Muscle layer of colon (tissue), 2 donors: ENCODE measurements around the gene ID2.

Experiments used
- H3K27ac ChIP-seq: one replicate; pipeline ENCODE4 v1.7.0; 2013; ENCODE audit warnings: low read depth, mild to moderate bottlenecking, low read length, moderate library complexity
- H3K27me3 ChIP-seq, 2 donors: one replicate each; pipeline ENCODE4 v1.7.0; 2013; ENCODE audit warnings: low read length in 2 of 2, mild to moderate bottlenecking in 2 of 2; ENCODE audit not compliant: insufficient read depth in 2 of 2, control insufficient read depth in 1 of 2
- H3K36me3 ChIP-seq: one replicate; pipeline ENCODE4 v1.7.0; 2013; ENCODE audit warnings: mild to moderate bottlenecking, low read length; ENCODE audit not compliant: insufficient read depth
- H3K4me1 ChIP-seq: one replicate; pipeline ENCODE4 v1.7.0; 2013; ENCODE audit warnings: mild to moderate bottlenecking, low read length; ENCODE audit not compliant: insufficient read depth
- H3K4me3 ChIP-seq, 2 donors: one replicate each; pipeline ENCODE4 v1.7.0; 2013; ENCODE audit warnings: low read length in 2 of 2, low read depth in 1 of 2, mild to moderate bottlenecking in 1 of 2, moderate library complexity in 1 of 2
- H3K9ac ChIP-seq: one replicate; pipeline ENCODE4 v1.7.0; 2013; ENCODE audit warnings: low read length
- H3K9me3 ChIP-seq: one replicate; pipeline ENCODE4 v1.7.0; 2013; ENCODE audit warnings: mild to moderate bottlenecking, low read length
- donor health status: abdominal sarcoma.
- donor health status: Adenocarcinoma of cecum.

The ID2 gene

GRCh38 chr2:8641301-8641965, 40.4 kb upstream of the ID2 start:
- Histone ChIP-seq H3K4me1 (peaks cover 22% of the 10 kb centered on the region), H3K27ac (no peak overlapping the region), H3K27me3 (no peaks in the 10 kb centered on the region), H3K36me3 (no peaks in the 10 kb centered on the region), H3K4me3 (no peak overlapping the region), H3K9me3 (no peaks in the 10 kb centered on the region), H3K9ac (no peak overlapping the region)

GRCh38 chr2:8642366-8643068, 39.3 kb upstream of the ID2 start:
- Histone ChIP-seq H3K36me3 (no peaks in the 10 kb centered on the region), H3K4me1 (peaks cover 13% of the 10 kb centered on the region), H3K9me3 (no peaks in the 10 kb centered on the region), H3K27me3 (no peaks in the 10 kb centered on the region), H3K4me3 (no peak overlapping the region), H3K27ac (no peak overlapping the region), H3K9ac (no peak overlapping the region)

DNA sequence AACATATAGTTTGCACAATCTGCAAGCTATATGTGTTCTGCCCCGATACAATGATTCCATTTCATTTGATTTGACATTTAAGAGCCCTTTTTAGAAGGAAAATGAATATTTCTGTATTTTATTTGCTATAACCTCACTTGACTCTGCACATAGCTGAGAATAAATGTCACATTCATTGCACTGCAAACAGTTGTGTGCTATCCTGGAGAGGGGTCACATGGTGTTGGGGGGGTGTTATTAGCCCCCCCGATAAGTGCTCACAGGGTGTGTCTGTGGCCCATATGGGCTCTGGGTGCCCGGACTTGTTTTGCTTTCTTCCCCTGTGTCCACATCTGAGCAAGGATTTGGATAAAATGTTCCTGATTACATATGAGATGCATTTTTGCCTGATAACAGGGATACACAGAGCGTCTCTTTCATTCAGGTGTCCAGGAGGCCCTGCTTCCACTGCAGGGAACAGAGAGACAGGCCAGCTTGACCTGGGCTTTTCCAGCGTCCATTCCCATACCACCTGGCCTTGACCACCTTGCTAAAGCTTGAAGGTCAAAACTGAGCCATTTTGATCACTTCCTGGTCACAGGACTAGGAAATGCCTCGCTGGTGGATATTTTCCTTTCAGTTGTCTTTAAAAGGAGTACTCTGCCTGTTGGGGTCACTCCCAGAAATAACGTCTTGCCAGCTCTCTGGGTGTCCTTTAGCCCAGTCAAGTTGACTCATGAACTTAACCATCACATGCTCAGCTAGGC, 38.4 kb upstream of the ID2 start:
- Histone ChIP-seq H3K36me3 (no peaks in the 10 kb centered on the region), H3K27ac (no peak overlapping the region), H3K4me3 (no peak overlapping the region), H3K4me1 (peaks cover 13% of the 10 kb centered on the region), H3K9ac (no peak overlapping the region), H3K27me3 (no peaks in the 10 kb centered on the region), H3K9me3 (no peaks in the 10 kb centered on the region)

- Histone ChIP-seq H3K4me3 (no peak overlapping the region), H3K27me3 (no peaks in the 10 kb centered on the region), H3K27ac (no peak overlapping the region), H3K9ac (no peak overlapping the region), H3K9me3 (no peaks in the 10 kb centered on the region), H3K36me3 (no peaks in the 10 kb centered on the region), H3K4me1 (peaks cover 13% of the 10 kb centered on the region)
These were observed 37.9 kb upstream of the ID2 start for GRCh38 chr2:8643996-8644356.

- Histone ChIP-seq H3K27ac (no peak overlapping the region), H3K4me1 (peaks cover 13% of the 10 kb centered on the region), H3K4me3 (no peak overlapping the region)
These were observed 37.2 kb upstream of the ID2 start for GRCh38 chr2:8644605-8645175.

GRCh38 chr2:8645176-8645831, 36.6 kb upstream of the ID2 start:
- Histone ChIP-seq H3K9me3 (no peaks in the 10 kb centered on the region), H3K36me3 (no peaks in the 10 kb centered on the region), H3K4me3 (no peak overlapping the region), H3K27me3 (no peaks in the 10 kb centered on the region), H3K4me1 (peaks cover 13% of the 10 kb centered on the region), H3K27ac (no peak overlapping the region), H3K9ac (no peak overlapping the region)

More at GRCh38 chr2:8644605-8645175, 37.2 kb upstream of the ID2 start:
- no peaks in the 10 kb centered on the region for H3K36me3 ChIP-seq
- no peak overlapping the region for H3K9ac ChIP-seq
- H3K9me3 ChIP-seq = no peaks in the 10 kb centered on the region
- H3K27me3 ChIP-seq = no peaks in the 10 kb centered on the region

DNA sequence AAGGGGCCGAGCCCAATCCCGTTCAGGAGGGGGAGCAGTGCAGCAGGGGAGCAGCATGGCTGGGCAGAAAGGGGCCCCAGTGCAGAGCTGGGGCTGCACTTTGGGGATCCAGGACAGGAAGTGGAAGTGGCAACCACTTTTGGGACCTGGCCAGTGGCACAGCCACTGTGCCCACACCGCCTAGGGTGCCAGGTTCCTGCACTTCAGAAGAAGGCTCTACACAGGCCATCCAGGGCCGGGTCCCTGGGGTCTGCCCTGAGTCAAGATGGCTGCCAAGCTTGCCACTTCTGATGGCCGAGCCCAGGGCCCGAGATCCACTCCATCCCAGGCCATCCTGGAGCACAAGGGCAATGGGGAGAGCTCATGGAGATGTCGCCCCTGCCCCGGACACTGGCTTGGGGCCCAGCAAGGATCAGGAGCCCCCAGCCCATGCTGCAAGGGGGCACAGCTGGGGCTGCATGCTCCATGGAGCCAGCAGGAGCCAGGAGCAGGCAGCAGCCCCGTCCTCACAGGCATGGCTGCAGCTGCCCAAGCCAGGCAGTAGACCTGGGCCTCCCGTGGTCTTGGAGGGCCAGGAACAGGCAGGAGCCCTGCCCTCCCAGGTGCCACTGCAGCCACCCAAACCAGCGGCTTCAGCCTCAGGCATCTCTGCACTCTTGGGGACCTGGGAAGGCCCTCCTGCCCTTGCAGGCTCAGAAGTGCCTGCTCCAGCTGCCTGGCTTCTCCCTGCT, 35.0 kb upstream of the ID2 start:
- H3K27me3 ChIP-seq = no peaks in the 10 kb centered on the region
- no peaks in the 10 kb centered on the region for H3K36me3 ChIP-seq
- no peak overlapping the region for H3K27ac ChIP-seq
- no peak overlapping the region for H3K4me3 ChIP-seq
- no peak overlapping the region for H3K9ac ChIP-seq
- no peaks in the 10 kb centered on the region for H3K9me3 ChIP-seq
- peaks cover 13% of the 10 kb centered on the region for H3K4me1 ChIP-seq

DNA sequence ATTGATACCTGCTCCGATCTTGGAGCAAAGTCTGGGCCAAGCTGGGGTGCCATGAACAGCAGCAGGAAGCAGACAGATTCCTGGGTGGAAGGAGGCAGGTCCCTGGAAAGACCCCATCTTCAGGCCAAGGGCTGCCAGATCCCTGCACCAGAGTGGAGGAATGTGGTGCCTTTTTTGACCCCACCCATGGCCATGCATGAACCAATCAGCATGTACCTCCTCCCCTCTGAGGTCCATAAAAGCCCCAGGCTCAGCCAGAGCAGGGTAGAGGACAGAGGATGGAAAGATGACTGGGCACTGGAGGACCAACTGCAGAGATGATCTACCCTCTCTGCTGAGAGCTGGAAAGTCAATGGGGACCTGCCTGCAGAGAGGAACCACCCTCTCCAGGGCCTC, 34.4 kb upstream of the ID2 start:
- Histone ChIP-seq H3K36me3 (no peaks in the 10 kb centered on the region), H3K4me3 (no peak overlapping the region), H3K27me3 (no peaks in the 10 kb centered on the region), H3K9ac (no peak overlapping the region), H3K4me1 (peaks cover 10% of the 10 kb centered on the region), H3K27ac (no peak overlapping the region), H3K9me3 (no peaks in the 10 kb centered on the region)

DNA sequence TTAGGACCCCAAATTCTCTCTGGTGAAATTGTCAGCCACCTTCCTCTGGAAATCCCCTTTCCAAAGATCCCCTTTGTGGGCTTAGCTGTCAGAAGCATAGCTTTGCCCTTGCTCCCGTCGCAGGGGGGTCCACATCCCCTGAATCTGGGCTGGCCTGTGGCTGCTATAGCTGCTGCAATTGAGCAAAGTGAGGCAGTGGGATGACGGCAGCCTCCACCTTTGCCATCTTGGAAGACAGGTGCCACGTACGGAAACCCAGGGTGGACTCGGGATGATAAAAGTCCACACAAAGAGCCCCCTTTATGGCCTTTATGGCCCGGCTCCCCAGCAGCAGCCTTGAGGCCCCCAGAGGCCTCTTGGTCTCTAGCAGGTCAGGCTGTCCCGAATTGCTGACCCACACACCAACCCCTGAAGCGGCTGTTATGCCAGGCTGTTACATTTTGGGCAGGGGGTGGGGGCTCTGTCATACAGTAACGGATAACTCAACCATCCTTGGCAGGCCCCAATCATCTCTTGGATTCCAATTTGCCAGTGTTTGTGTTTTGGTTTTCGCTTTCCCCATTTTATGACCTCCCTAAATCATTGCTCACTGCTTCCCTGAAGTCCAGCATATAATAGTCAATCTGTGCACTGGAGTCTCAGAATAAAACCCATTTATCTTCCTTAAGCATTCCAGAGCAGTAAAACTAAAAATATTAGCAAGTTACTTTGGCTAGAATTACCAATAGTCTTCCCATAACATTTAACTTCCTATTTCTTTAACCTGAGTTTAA, 33.2 kb upstream of the ID2 start:
- H3K4me1 ChIP-seq = no peaks in the 10 kb centered on the region
- H3K27me3 ChIP-seq = no peaks in the 10 kb centered on the region
- no peak overlapping the region for H3K4me3 ChIP-seq
- H3K27ac ChIP-seq = no peak overlapping the region
- H3K9ac ChIP-seq = no peak overlapping the region
- no peaks in the 10 kb centered on the region for H3K9me3 ChIP-seq
- no peaks in the 10 kb centered on the region for H3K36me3 ChIP-seq

GRCh38 chr2:8649718-8650117, 32.1 kb upstream of the ID2 start:
- Histone ChIP-seq H3K4me1 (no peaks in the 10 kb centered on the region), H3K9me3 (no peaks in the 10 kb centered on the region), H3K27ac (no peak overlapping the region), H3K9ac (no peak overlapping the region), H3K27me3 (no peaks in the 10 kb centered on the region), H3K4me3 (no peak overlapping the region), H3K36me3 (no peaks in the 10 kb centered on the region)
